Measurements from ENCODE around the gene CCDC142.

CCDC142 gene

GRCh38 chr2:74482801-74483674 lies at the start of gene CCDC142, which contains the start of gene TTC31:
Gene CCDC142 (minus strand): TSS chr2:74482998. CDS start chr2:74482837, 161 bp downstream.
Gene TTC31 (plus strand): TSS chr2:74483081. CDS start chr2:74483096, 15 bp downstream.
- DNase-seq = peak; percentile 94

GRCh38 chr2:74532222-74532621 lies 49.4 kb upstream of the CCDC142 start:
- no peak for DNase-seq

- DNase-seq = no peak
Observed at GRCh38 chr2:74531666-74532065, 48.9 kb upstream of the CCDC142 start.

GRCh38 chr2:74530239-74531187 lies 47.7 kb upstream of the CCDC142 start:
- peak; percentile 65 for DNase-seq

GRCh38 chr2:74529357-74530238 lies 46.8 kb upstream of the CCDC142 start, which contains the start of the genes AUP1 and HTRA2:
Gene AUP1 (minus strand): TSS chr2:74529706. CDS start chr2:74529629, 77 bp downstream.
Gene HTRA2 (plus strand): TSS chr2:74529933. CDS start chr2:74530007, 74 bp downstream.
- peak; percentile 95 for DNase-seq

GRCh38 chr2:74528600-74529356 lies 46.0 kb upstream of the CCDC142 start:
- DNase-seq = peak; percentile 52

- DNase-seq = no peak
Observed at GRCh38 chr2:74527741-74528140, 44.9 kb upstream of the CCDC142 start.

- DNase-seq = no peak
Observed at GRCh38 chr2:74526649-74527230, 43.9 kb upstream of the CCDC142 start.

- no peak for DNase-seq
Observed at GRCh38 chr2:74525717-74526648, 43.2 kb upstream of the CCDC142 start, which contains the start of gene DQX1. Gene DQX1 (minus strand): TSS chr2:74526231. CDS start chr2:74525729, 502 bp downstream.

GRCh38 chr2:74524955-74525716 lies 42.3 kb upstream of the CCDC142 start:
- no peak for DNase-seq

GRCh38 chr2:74524005-74524404 lies 41.2 kb upstream of the CCDC142 start:
- no peak for DNase-seq

GRCh38 chr2:74522516-74522915 lies 39.7 kb upstream of the CCDC142 start:
- no peak for DNase-seq

GRCh38 chr2:74516650-74517049 lies 33.9 kb upstream of the CCDC142 start:
- no peak for DNase-seq

- peak; percentile 83 for DNase-seq
Observed at GRCh38 chr2:74515981-74516633, 33.3 kb upstream of the CCDC142 start.

GRCh38 chr2:74515271-74515980 lies 32.6 kb upstream of the CCDC142 start:
- no peak for DNase-seq

- DNase-seq = no peak
Observed at GRCh38 chr2:74514368-74515270, 31.8 kb upstream of the CCDC142 start, which contains the start of gene TLX2. Gene TLX2 (plus strand): TSS chr2:74514450. CDS start chr2:74514807, 357 bp downstream.
